ENCODE data around the gene ERCC3.
A peak's percentile ranks its signal among the peaks of the same experiment; 100 is the strongest.

The ERCC3 gene

GRCh38 chr2:127293748-127294562 lies at the start of gene ERCC3:
TSS of gene ERCC3 (minus strand) at chr2:127294144. CDS start at chr2:127294081, 63 bp downstream.
- DNase-seq (ENCODE audit: low spot score): peak; percentile 69
- FAIRE-seq: no peak

GRCh38 chr2:127343277-127343676 lies 49.3 kb upstream of the ERCC3 start:
- DNase-seq (ENCODE audit: low spot score) (no peak), FAIRE-seq (no peak)

- DNase-seq (ENCODE audit: low spot score) (no peak), FAIRE-seq (no peak)
Observed at GRCh38 chr2:127342101-127342500, 48.2 kb upstream of the ERCC3 start.

GRCh38 chr2:127332335-127332734 lies 38.4 kb upstream of the ERCC3 start:
- DNase-seq (ENCODE audit: low spot score) (no peak), FAIRE-seq (no peak)

- no peak for FAIRE-seq
Observed at GRCh38 chr2:127330753-127331152, 36.8 kb upstream of the ERCC3 start.

GRCh38 chr2:127326289-127326945 lies 32.5 kb upstream of the ERCC3 start:
- DNase-seq (ENCODE audit: low spot score): no peak

More at GRCh38 chr2:127330753-127331152, 36.8 kb upstream of the ERCC3 start:
- no peak for DNase-seq (ENCODE audit: low spot score)

GRCh38 chr2:127324635-127325034 lies 30.7 kb upstream of the ERCC3 start:
- FAIRE-seq (peak; percentile 65), DNase-seq (ENCODE audit: low spot score) (peak; percentile 44)

More at GRCh38 chr2:127326289-127326945, 32.5 kb upstream of the ERCC3 start:
- FAIRE-seq: peak; percentile 10

GRCh38 chr2:127321303-127321702 lies 27.4 kb upstream of the ERCC3 start:
- DNase-seq (ENCODE audit: low spot score): no peak

GRCh38 chr2:127320586-127321275 lies 26.8 kb upstream of the ERCC3 start:
- no peak for FAIRE-seq

More at GRCh38 chr2:127321303-127321702, 27.4 kb upstream of the ERCC3 start:
- no peak for FAIRE-seq

GRCh38 chr2:127320067-127320466 lies 26.1 kb upstream of the ERCC3 start:
- no peak for FAIRE-seq
- DNase-seq (ENCODE audit: low spot score): no peak

More at GRCh38 chr2:127320586-127321275, 26.8 kb upstream of the ERCC3 start:
- DNase-seq (ENCODE audit: low spot score): no peak

GRCh38 chr2:127314193-127314988 lies 20.4 kb upstream of the ERCC3 start:
- DNase-seq (ENCODE audit: low spot score) (no peak), FAIRE-seq (no peak)

- DNase-seq (ENCODE audit: low spot score) (no peak), FAIRE-seq (no peak)
Observed at GRCh38 chr2:127313406-127313805, 19.5 kb upstream of the ERCC3 start.

GRCh38 chr2:127310980-127311379 lies 17.0 kb upstream of the ERCC3 start:
- FAIRE-seq (no peak), DNase-seq (ENCODE audit: low spot score) (no peak)

- FAIRE-seq (no peak), DNase-seq (ENCODE audit: low spot score) (no peak)
Observed at GRCh38 chr2:127309468-127309867, 15.5 kb upstream of the ERCC3 start.

- no peak for FAIRE-seq
- no peak for DNase-seq (ENCODE audit: low spot score)
Observed at GRCh38 chr2:127308586-127309138, 14.7 kb upstream of the ERCC3 start.

GRCh38 chr2:127305990-127306585 lies 12.1 kb upstream of the ERCC3 start:
- DNase-seq (ENCODE audit: low spot score) (no peak), FAIRE-seq (no peak)

- no peak for DNase-seq (ENCODE audit: low spot score)
- FAIRE-seq: no peak
Observed at GRCh38 chr2:127302168-127302567, 8.2 kb upstream of the ERCC3 start.

GRCh38 chr2:127293386-127293747 lies 577 bp downstream of the ERCC3 start:
- no peak for FAIRE-seq

GRCh38 chr2:127288274-127288673 lies 5.7 kb downstream of the ERCC3 start:
- no peak for FAIRE-seq
- no peak for DNase-seq (ENCODE audit: low spot score)

More at GRCh38 chr2:127293386-127293747, 577 bp downstream of the ERCC3 start:
- DNase-seq (ENCODE audit: low spot score): no peak

- DNase-seq (ENCODE audit: low spot score): no peak
- no peak for FAIRE-seq
Observed at GRCh38 chr2:127283275-127283674, 10.7 kb downstream of the ERCC3 start.
